H1 (cell line): Measurements from ENCODE around the gene MOB3C. TPM values are rescaled to one million over a fixed set of nuclear protein-coding genes. Genes with fewer than 3 reads are reported as not detected.

Experiments
- CTCF ChIA-PET: fragments of 300-600 bp; sonication (Branson Sonifier 250); formaldehyde crosslinking; loops from one replicate; lab custom pipeline; 2021; ENCODE audit not compliant: partially characterized antibody; lab: Charles Lee
- POLR2A ChIA-PET: fragments of 300-600 bp; sonication (Branson Sonifier 250); formaldehyde crosslinking; loops from one replicate; lab custom pipeline; 2021; ENCODE audit warnings: inconsistent platforms; ENCODE audit not compliant: partially characterized antibody; lab: Charles Lee
- DNase-seq, 2 experiments: peaks; one replicate each; pipeline versions ENCODE4 v3.0.0 to v3.0.0-alpha.2; 2010 to 2022; ENCODE audit warnings: low spot score in 2 of 2, low read depth in 1 of 2, mixed read lengths in 1 of 2
- FAIRE-seq: peaks from 2 replicates; lab custom pipeline; 2011; peaks lifted over from hg19 to GRCh38; lab: Jason Lieb, UNC
- H2AFZ ChIP-seq: 2 replicates; pipeline ENCODE4 v1.8.1; 2012; ENCODE audit warnings: low read length, inconsistent platforms
- H2AK5ac ChIP-seq: 2 replicates; pipeline ENCODE4 v1.6.1; 2013; ENCODE audit warnings: low read depth, low read length
- H2BK120ac ChIP-seq: replicated peaks from 2 replicates; pipeline ENCODE3; 2013; ENCODE audit warnings: low read depth, low read length, inconsistent platforms
- H2BK12ac ChIP-seq: 2 replicates; pipeline ENCODE4 v1.6.1; 2013; ENCODE audit warnings: low read depth, low read length
- H2BK15ac ChIP-seq: 2 replicates; pipeline ENCODE4 v1.6.1; 2013; ENCODE audit warnings: low read length
- H2BK20ac ChIP-seq: 2 replicates; pipeline ENCODE4 v1.6.1; 2013; ENCODE audit warnings: low read length
- H2BK5ac ChIP-seq: 2 replicates; pipeline ENCODE4 v1.6.1; 2013; ENCODE audit warnings: low read depth, low read length
- H3K14ac ChIP-seq: 2 replicates; pipeline ENCODE4 v1.6.1; 2013; ENCODE audit warnings: inconsistent platforms; ENCODE audit not compliant: insufficient read length
- H3K18ac ChIP-seq: 2 replicates; pipeline ENCODE4 v1.6.1; 2013; ENCODE audit warnings: low read length; ENCODE audit errors: extremely low read depth
- H3K23ac ChIP-seq: 2 replicates; pipeline ENCODE4 v1.6.1; 2013; ENCODE audit warnings: inconsistent platforms; ENCODE audit not compliant: insufficient read length
- H3K23me2 ChIP-seq: 2 replicates; pipeline ENCODE4 v1.6.1; 2013; ENCODE audit warnings: low read depth, low read length
- H3K27ac ChIP-seq: 2 replicates; pipeline ENCODE4 v1.6.1; 2011; ENCODE audit warnings: low read depth, low read length, inconsistent platforms
- H3K27me3 ChIP-seq, 4 experiments: replicated peaks in 1 of 4; 1 replicate in 1 of 4; 2 replicates in 3 of 4; pipeline versions ENCODE4 v1.6.1 to v1.8.1; 2011 to 2013; ENCODE audit warnings: low read length in 3 of 4, mild to moderate bottlenecking in 3 of 4, inconsistent platforms in 2 of 4, mixed read lengths in 2 of 4, moderate library complexity in 1 of 4; ENCODE audit not compliant: control insufficient read depth in 3 of 4, insufficient read depth in 3 of 4; ENCODE audit errors: extremely low read depth in 1 of 4
- H3K36me3 ChIP-seq, 4 experiments: 2 replicates each; pipeline versions ENCODE4 v1.6.1 to v1.8.1; 2011 to 2013; ENCODE audit warnings: mild to moderate bottlenecking in 4 of 4, low read length in 3 of 4, moderate library complexity in 2 of 4, control low read depth in 1 of 4, inconsistent platforms in 1 of 4; ENCODE audit not compliant: insufficient read depth in 4 of 4, control insufficient read depth in 2 of 4
- H3K4ac ChIP-seq: replicated peaks from 2 replicates; pipeline ENCODE3; 2013; ENCODE audit warnings: low read length, low read depth, mixed read lengths, inconsistent platforms; ENCODE audit not compliant: insufficient read length
- H3K4me1 ChIP-seq, 4 experiments: replicated peaks in 1 of 4; 1 replicate in 1 of 4; 2 replicates in 3 of 4; pipeline versions ENCODE4 v1.6.1 to v1.8.1; 2011 to 2013; ENCODE audit warnings: low read length in 3 of 4, inconsistent platforms in 2 of 4, mixed read lengths in 1 of 4; ENCODE audit not compliant: insufficient read depth in 4 of 4, control insufficient read depth in 3 of 4
- H3K4me2 ChIP-seq, 2 experiments: 2 replicates each; pipeline versions ENCODE4 v1.6.1 to v1.8.1; 2011 to 2013; ENCODE audit warnings: low read depth in 2 of 2, low read length in 2 of 2, control low read depth in 1 of 2, inconsistent platforms in 1 of 2, mild to moderate bottlenecking in 1 of 2; ENCODE audit not compliant: insufficient read depth in 1 of 2
- H3K4me3 ChIP-seq, 4 experiments: fragments of 200-600, 300-600 bp in 1 of 4; sonication (generic), shearing (Covaris generic), sonication (Bioruptor Twin) in 1 of 4; 2 replicates each; pipeline versions ENCODE4 v1.5.1 to v1.8.1; 2011 to 2016; ENCODE audit warnings: low read length in 4 of 4, low read depth in 3 of 4, control low read depth in 2 of 4, inconsistent platforms in 2 of 4, mild to moderate bottlenecking in 2 of 4, mixed read lengths in 1 of 4, moderate library complexity in 1 of 4; ENCODE audit not compliant: insufficient read depth in 2 of 4; ENCODE audit errors: extremely low read depth in 1 of 4
- H3K56ac ChIP-seq: replicated peaks from 2 replicates; pipeline ENCODE3; 2013; ENCODE audit warnings: low read depth, mild to moderate bottlenecking, mixed read lengths, low read length, inconsistent platforms; ENCODE audit not compliant: insufficient read length
- H3K79me1 ChIP-seq: 2 replicates; pipeline ENCODE4 v1.6.1; 2013; ENCODE audit warnings: low read depth, low read length, control low read depth
- H3K79me2 ChIP-seq, 2 experiments: 2 replicates each; pipeline versions ENCODE4 v1.6.1 to v1.8.1; 2012 to 2013; ENCODE audit warnings: low read length in 2 of 2, mild to moderate bottlenecking in 2 of 2, inconsistent platforms in 1 of 2; ENCODE audit not compliant: insufficient read depth in 2 of 2, control insufficient read depth in 1 of 2
- H3K9ac ChIP-seq, 4 experiments: replicated peaks in 1 of 4; 1 replicate in 1 of 4; 2 replicates in 3 of 4; pipeline versions ENCODE4 v1.6.1 to v1.8.1; 2011 to 2013; ENCODE audit warnings: low read depth in 3 of 4, low read length in 3 of 4, control low read depth in 2 of 4, mild to moderate bottlenecking in 2 of 4, moderate library complexity in 2 of 4, inconsistent platforms in 1 of 4; ENCODE audit errors: extremely low read depth in 1 of 4
- H3K9me3 ChIP-seq, 2 experiments: 2 replicates each; pipeline versions ENCODE4 v1.6.1 to v1.8.1; 2012 to 2013; ENCODE audit warnings: mild to moderate bottlenecking in 2 of 2, moderate library complexity in 2 of 2, control low read depth in 1 of 2, inconsistent platforms in 1 of 2, low read depth in 1 of 2, low read length in 1 of 2, mixed read lengths in 1 of 2; ENCODE audit not compliant: insufficient read depth in 2 of 2
- H4K20me1 ChIP-seq, 2 experiments: replicated peaks in 1 of 2; 2 replicates each; pipeline versions ENCODE3 to v1.8.1; 2011 to 2013; ENCODE audit warnings: inconsistent platforms in 2 of 2, low read length in 2 of 2, mild to moderate bottlenecking in 1 of 2; ENCODE audit not compliant: insufficient read depth in 2 of 2, control insufficient read depth in 1 of 2
- H4K5ac ChIP-seq: 2 replicates; pipeline ENCODE4 v1.6.1; 2013; ENCODE audit warnings: low read length, low read depth, mixed read lengths, inconsistent platforms; ENCODE audit not compliant: insufficient read length
- H4K8ac ChIP-seq: 2 replicates; pipeline ENCODE4 v1.8.0; 2013; ENCODE audit warnings: mild to moderate bottlenecking, moderate library complexity, low read length, inconsistent platforms; ENCODE audit not compliant: insufficient read depth; ENCODE audit errors: extremely low read depth
- H4K91ac ChIP-seq: replicated peaks from 2 replicates; pipeline ENCODE3; 2013; ENCODE audit warnings: low read length, mixed read lengths, inconsistent platforms; ENCODE audit not compliant: insufficient read length
- CHD1 ChIP-seq: IDR thresholded peaks from 2 replicates; pipeline ENCODE4 v1.6.1; 2012; ENCODE audit warnings: low read depth, low read length, improper control_type of control experiment
- FOSL1 ChIP-seq: IDR thresholded peaks from 2 replicates; pipeline ENCODE4 v1.6.1; 2011; ENCODE audit warnings: mild to moderate bottlenecking, low read depth, low read length, moderate library complexity; ENCODE audit not compliant: insufficient read depth
- GABPA ChIP-seq: IDR thresholded peaks from 2 replicates; pipeline ENCODE4 v1.6.1; 2011; ENCODE audit warnings: mild to moderate bottlenecking, low read length, moderate library complexity, borderline replicate concordance; ENCODE audit not compliant: insufficient read depth
- GTF2F1 ChIP-seq: IDR thresholded peaks from 2 replicates; pipeline ENCODE4 v1.6.1; 2012; ENCODE audit warnings: low read depth, low read length, improper control_type of control experiment, borderline replicate concordance
- JUND ChIP-seq: IDR thresholded peaks from 2 replicates; pipeline ENCODE4 v1.6.1; 2011; ENCODE audit warnings: mild to moderate bottlenecking, improper control_type of control experiment, low read length
- SAP30 ChIP-seq: fragments of 300-600 bp; sonication (generic); IDR thresholded peaks from 2 replicates; pipeline ENCODE4 v1.7.1; 2012; ENCODE audit warnings: low read length, moderate library complexity, mild to moderate bottlenecking, inconsistent platforms; ENCODE audit not compliant: insufficient read depth, insufficient replicate concordance
- WGBS, 2 experiments: shearing (Covaris generic) in 1 of 2; methylation state at CpG; one replicate each; pipeline versions ENCODE4 v1.1.6 to v1.1.7; 2013 to 2015; ENCODE audit warnings: low lambda C conversion rate in 2 of 2, mixed read lengths in 2 of 2, inconsistent platforms in 1 of 2, low coverage in 1 of 2, missing lambda C conversion rate in 1 of 2; ENCODE audit not compliant: insufficient replicate concordance in 2 of 2, insufficient coverage in 1 of 2, insufficient read length in 1 of 2; ENCODE audit errors: extremely low coverage in 1 of 2, missing lambda C conversion rate in 1 of 2; 5-methylcytosine and 5-hydroxymethylcytosine counted together
- polyA plus RNA-seq, 7 experiments: library from polyadenylated mRNA; depleted of rRNA in 3 of 7; stranded (reverse) in 5 of 7; unstranded in 2 of 7; fragments of >200 nt in 5 of 7; fragments of 200-250 nt in 2 of 7; gene quantifications; 1 replicate in 5 of 7; 2 replicates in 1 of 7; 4 replicates in 1 of 7; pipeline versions ENCODE4 v1.2.1 to v1.2.3, GENCODE V29; 2011 to 2013; ENCODE audit warnings: missing spikeins in 2 of 7, mixed read lengths in 2 of 7
- total RNA-seq: library from RNA; stranded (reverse); fragmentation: NEBNext Ultra II Directional; extraction: Animal tissue kit (Norgen Biotek cat#: 25700); gene quantifications from 2 replicates; pipeline ENCODE4 v1.2.1, GENCODE V29; 2021

The MOB3C gene
- total and polyA plus RNA-seq, 2 of the 8 experiments (the other 6 are each of a cell fraction or from before 2014, with no cell fraction given), result 5.8 to 6.6 TPM

DNA sequence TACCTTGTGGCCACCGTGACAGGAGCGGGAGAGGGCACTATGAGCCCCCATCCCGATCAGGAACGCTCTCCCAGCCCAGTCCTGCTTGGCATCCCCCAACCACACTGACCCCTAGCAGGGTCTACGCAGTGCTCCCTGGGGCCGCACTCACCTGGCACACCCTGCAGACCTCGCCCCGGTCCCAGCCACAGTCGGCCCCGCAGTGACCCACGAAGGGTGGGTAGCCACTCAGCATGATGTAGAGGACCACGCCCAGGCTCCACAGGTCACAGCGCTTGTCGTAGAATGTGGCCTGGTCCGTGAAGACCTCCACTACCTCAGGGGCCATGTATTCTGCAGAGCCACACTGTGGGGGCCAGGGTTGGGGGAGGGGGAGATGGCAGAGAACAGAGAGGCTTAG is 54.1 kb downstream of the MOB3C start:
- no peaks in the 10 kb centered on the region for H4K20me1 ChIP-seq
- POLR2A ChIA-PET, result no interaction called here
- DNase-seq, result no peak

More for the DNA sequence above, 54.1 kb downstream of the MOB3C start:
- Histone ChIP-seq H3K27ac (no peak overlapping the region), H3K4me3 (no peak overlapping the region), H3K9ac (no peak overlapping the region), H3K23ac (no peak overlapping the region), H3K23me2 (no peaks in the 10 kb centered on the region), H3K79me1 (no peaks in the 10 kb centered on the region; the same call in 1 of the 2 replicates), H3K36me3 (no peaks in the 10 kb centered on the region), H3K14ac (no peak overlapping the region), H2AK5ac (no peak overlapping the region), H3K4ac (no peak overlapping the region), H3K79me2 (no peaks in the 10 kb centered on the region), H3K18ac (no peak overlapping the region), H4K5ac (no peak overlapping the region), H3K4me2 (no peak overlapping the region), H3K4me1 (no peaks in the 10 kb centered on the region; a peak in 1 of 7 replicates), H4K8ac (no peak overlapping the region; the same call in 1 of the 2 replicates), H2BK120ac (no peak overlapping the region), H3K9me3 (no peaks in the 10 kb centered on the region), H2AFZ (no peak overlapping the region), H4K91ac (no peak overlapping the region), H2BK20ac (no peak overlapping the region), H2BK12ac (no peak overlapping the region), H2BK5ac (no peak overlapping the region), H2BK15ac (no peak overlapping the region), H3K27me3 (no peaks in the 10 kb centered on the region), H3K56ac (no peak overlapping the region)
- TF ChIP-seq CHD1, result no peak
- no peak for TF ChIP-seq GABPA
- TF ChIP-seq GTF2F1, result no peak
- TF ChIP-seq FOSL1, result no peak
- no peak for TF ChIP-seq SAP30
- no peak for TF ChIP-seq JUND
- CTCF ChIA-PET, result interaction anchor here (4.9 kb wide), 1 partner anchor 12 kb away, joined by 15 read pairs; the partner anchor contains the start of gene KNCN
- FAIRE-seq, result no peak
- 97% methylated on average over 15 of the region's 15 CpGs; no CpG with 5 or more reads in 1 of the 2 experiments for WGBS, 2 experiments
